GM12892 (cell line): Measurements from ENCODE around the gene DLG2.
A peak's percentile ranks its signal among the peaks of the same experiment; 100 is the strongest.

Source experiments
- DNase-seq: peaks from one replicate; pipeline ENCODE4 v3.0.0; 2011; ENCODE audit not compliant: insufficient read length
- FAIRE-seq: peaks from 2 replicates; lab custom pipeline; 2011; peaks lifted over from hg19 to GRCh38; lab: Jason Lieb, UNC
- POLR2A ChIP-seq: IDR thresholded peaks from 2 replicates; pipeline ENCODE4 v1.6.1; 2011; ENCODE audit warnings: low read depth, low read length, control low read depth
- POLR2AphosphoS5 ChIP-seq: IDR thresholded peaks from 2 replicates; pipeline ENCODE4 v1.6.1; 2011; ENCODE audit warnings: low read depth, low read length, control low read depth
- TAF1 ChIP-seq: IDR thresholded peaks from 2 replicates; pipeline ENCODE4 v1.6.1; 2011; ENCODE audit warnings: low read depth, mild to moderate bottlenecking, control low read depth, low read length, borderline replicate concordance

DLG2 gene

GRCh38 chr11:85595285-85595884 lies 31.8 kb downstream of the DLG2 start:
- peak; percentile 63 for FAIRE-seq
- TF ChIP-seq TAF1 (no peak), POLR2A (no peak), POLR2AphosphoS5 (no peak)
- no peak for DNase-seq

GRCh38 chr11:85590848-85591483 lies 36.2 kb downstream of the DLG2 start:
- no peak for TF ChIP-seq TAF1
- no peak for TF ChIP-seq POLR2AphosphoS5
- TF ChIP-seq POLR2A: no peak
- no peak for DNase-seq
- FAIRE-seq: peak; percentile 38

- TF ChIP-seq POLR2AphosphoS5: no peak
- TF ChIP-seq TAF1: no peak
- TF ChIP-seq POLR2A: no peak
- DNase-seq: no peak
Measured at GRCh38 chr11:85589373-85589772, 37.8 kb downstream of the DLG2 start.

GRCh38 chr11:85582111-85582510 lies 45.0 kb downstream of the DLG2 start:
- DNase-seq (no peak), FAIRE-seq (no peak)
- no peak for TF ChIP-seq TAF1
- no peak for TF ChIP-seq POLR2AphosphoS5
- TF ChIP-seq POLR2A: no peak

More at GRCh38 chr11:85589373-85589772, 37.8 kb downstream of the DLG2 start:
- no peak for FAIRE-seq

GRCh38 chr11:85575388-85575787 lies 51.8 kb downstream of the DLG2 start:
- no peak for FAIRE-seq
- TF ChIP-seq TAF1: no peak
- no peak for TF ChIP-seq POLR2AphosphoS5
- TF ChIP-seq POLR2A: no peak
- DNase-seq: no peak

GRCh38 chr11:85572056-85572455 lies 55.1 kb downstream of the DLG2 start:
- no peak for FAIRE-seq

GRCh38 chr11:85569525-85569924 lies 57.6 kb downstream of the DLG2 start:
- TF ChIP-seq POLR2AphosphoS5 (no peak), POLR2A (no peak), TAF1 (no peak)
- no peak for FAIRE-seq
- no peak for DNase-seq

More at GRCh38 chr11:85572056-85572455, 55.1 kb downstream of the DLG2 start:
- no peak for TF ChIP-seq TAF1
- no peak for TF ChIP-seq POLR2A
- no peak for TF ChIP-seq POLR2AphosphoS5
- no peak for DNase-seq

- no peak for FAIRE-seq
- no peak for DNase-seq
- TF ChIP-seq POLR2AphosphoS5 (no peak), TAF1 (no peak), POLR2A (no peak)
Measured at GRCh38 chr11:85558411-85558810, 68.7 kb downstream of the DLG2 start.

GRCh38 chr11:85551881-85552280 lies 75.3 kb downstream of the DLG2 start:
- DNase-seq (no peak), FAIRE-seq (no peak)
- no peak for TF ChIP-seq POLR2AphosphoS5

GRCh38 chr11:85541683-85542082 lies 85.5 kb downstream of the DLG2 start:
- no peak for FAIRE-seq
- DNase-seq: no peak
- TF ChIP-seq TAF1 (no peak), POLR2AphosphoS5 (no peak), POLR2A (no peak)

GRCh38 chr11:85540635-85541205 lies 86.4 kb downstream of the DLG2 start:
- FAIRE-seq: no peak
- no peak for DNase-seq
- TF ChIP-seq POLR2AphosphoS5 (no peak), POLR2A (no peak), TAF1 (no peak)

GRCh38 chr11:85540181-85540580 lies 87.0 kb downstream of the DLG2 start:
- TF ChIP-seq TAF1: no peak
- no peak for TF ChIP-seq POLR2A
- no peak for TF ChIP-seq POLR2AphosphoS5
- FAIRE-seq (no peak), DNase-seq (no peak)

- no peak for FAIRE-seq
Measured at GRCh38 chr11:85539740-85540139, 87.4 kb downstream of the DLG2 start.

More at GRCh38 chr11:85539740-85540139, 87.4 kb downstream of the DLG2 start:
- no peak for DNase-seq
- no peak for TF ChIP-seq POLR2A
- no peak for TF ChIP-seq POLR2AphosphoS5
- TF ChIP-seq TAF1: no peak
